ENCODE measurements around the gene IGF2BP1. TPM values are rescaled to one million over a fixed set of nuclear protein-coding genes. Genes with fewer than 3 reads are reported as not detected.

The IGF2BP1 gene
- total RNA-seq, 1 experiment from 2014 or later, result 601 TPM

- Mint-ChIP-seq H3K4me3 (ENCODE audit: unreplicated experiment) (no peak overlapping the region), H3K36me3 (ENCODE audit: insufficient read depth, unreplicated experiment) (no peaks in the 10 kb centered on the region), H3K27me3 (ENCODE audit: insufficient read depth, unreplicated experiment) (no peaks in the 10 kb centered on the region), H3K4me1 (ENCODE audit: low read depth, unreplicated experiment) (peaks cover 15% of the 10 kb centered on the region), H3K27ac (ENCODE audit: unreplicated experiment) (no peak overlapping the region), H3K9me3 (ENCODE audit: unreplicated experiment) (no peaks in the 10 kb centered on the region)
- H3K9me3 ChIP-seq, result no peaks in the 10 kb centered on the region
- H3K4me1 ChIP-seq, result peaks cover 7% of the 10 kb centered on the region; the same call in 1 of the 2 replicates
- intact Hi-C loops (cut with micrococcal nuclease; ENCODE audit: unreplicated experiment), result no loop called here
- POLR2A ChIA-PET, result interaction anchor here (0.7 kb wide), 1 partner anchor 44 kb away, joined by 3 read pairs; the partner anchor contains the start of gene SNF8
- BruUV-seq (replicated peaks), result no TSS peak
- no peaks in the 10 kb centered on the region for H3K36me3 ChIP-seq (ENCODE audit: control insufficient read depth, insufficient read depth, low read length)
- H3K4me3 ChIP-seq (ENCODE audit: low read depth, low read length), result no peak overlapping the region
- DNase-seq, result peak in 1 of 2 experiments; percentile 17
- no peak for TF ChIP-seq CTCF (IDR thresholded peaks at IDR 0.05; ENCODE audit: insufficient read depth in 1 of 2, low read depth in 1 of 2, low read length in 1 of 2, severe bottlenecking in 1 of 2, unreplicated experiment in 1 of 2)
- CTCF ChIA-PET, result no interaction called here
- no peaks in the 10 kb centered on the region for H3K27me3 ChIP-seq (replicated peaks; ENCODE audit: control insufficient read depth, insufficient read depth, low read length)
These were observed 8.1 kb upstream of the IGF2BP1 start for GRCh38 chr17:48989100-48989499.

GRCh38 chr17:48990882-48991357 is 6.3 kb upstream of the IGF2BP1 start:
- peaks cover 16% of the 10 kb centered on the region for H3K4me1 ChIP-seq
- H3K27ac Mint-ChIP-seq (ENCODE audit: unreplicated experiment), result no peak overlapping the region
- no peak overlapping the region for H3K4me3 ChIP-seq (ENCODE audit: low read depth, low read length)
- H3K9me3 ChIP-seq, result no peaks in the 10 kb centered on the region
- peak in 1 of 2 experiments; percentile 30 for DNase-seq
- CTCF ChIA-PET, result no interaction called here
- H3K4me1 Mint-ChIP-seq (ENCODE audit: low read depth, unreplicated experiment), result peaks cover 26% of the 10 kb centered on the region
- no peaks in the 10 kb centered on the region for H3K27me3 ChIP-seq (replicated peaks; ENCODE audit: control insufficient read depth, insufficient read depth, low read length)
- peaks cover 8% of the 10 kb centered on the region for H3K36me3 Mint-ChIP-seq (ENCODE audit: insufficient read depth, unreplicated experiment)
- no peaks in the 10 kb centered on the region for H3K9me3 Mint-ChIP-seq (ENCODE audit: unreplicated experiment)
- no peak for TF ChIP-seq CTCF (IDR thresholded peaks at IDR 0.05; ENCODE audit: insufficient read depth in 1 of 2, low read depth in 1 of 2, low read length in 1 of 2, severe bottlenecking in 1 of 2, unreplicated experiment in 1 of 2)
- no peaks in the 10 kb centered on the region for H3K36me3 ChIP-seq (ENCODE audit: control insufficient read depth, insufficient read depth, low read length)
- POLR2A ChIA-PET, result no interaction called here
- intact Hi-C loops (cut with micrococcal nuclease; ENCODE audit: unreplicated experiment), result no loop called here
- H3K27me3 Mint-ChIP-seq (ENCODE audit: insufficient read depth, unreplicated experiment), result no peaks in the 10 kb centered on the region
- BruUV-seq (replicated peaks), result no TSS peak
- peak overlapping the region; percentile 46 for H3K4me3 Mint-ChIP-seq (ENCODE audit: unreplicated experiment)

GRCh38 chr17:48992444-48992843 is 4.7 kb upstream of the IGF2BP1 start:
- Histone ChIP-seq H3K36me3 (ENCODE audit: control insufficient read depth, insufficient read depth, low read length) (no peaks in the 10 kb centered on the region), H3K4me1 (peaks cover 16% of the 10 kb centered on the region), H3K27me3 (replicated peaks; ENCODE audit: control insufficient read depth, insufficient read depth, low read length) (no peaks in the 10 kb centered on the region), H3K9me3 (no peaks in the 10 kb centered on the region), H3K4me3 (ENCODE audit: low read depth, low read length) (no peak overlapping the region)
- ChIA-PET POLR2A (interaction anchor here (0.6 kb wide), 1 partner anchor 46 kb away, joined by 4 read pairs; no protein-coding TSS in a partner anchor), CTCF (interaction anchor here (1.0 to 1.1 kb wide), 2 partner anchors 40 to 108 kb away, joined by 3 to 4 read pairs; no protein-coding TSS in a partner anchor)
- intact Hi-C loops (cut with micrococcal nuclease; ENCODE audit: unreplicated experiment), result no loop called here
- DNase-seq, result no peak
- H3K27me3 Mint-ChIP-seq (ENCODE audit: insufficient read depth, unreplicated experiment), result no peaks in the 10 kb centered on the region
- no peak overlapping the region for H3K4me3 Mint-ChIP-seq (ENCODE audit: unreplicated experiment)
- no TSS peak for BruUV-seq (replicated peaks)
- no peak overlapping the region for H3K27ac Mint-ChIP-seq (ENCODE audit: unreplicated experiment)
- peaks cover 26% of the 10 kb centered on the region for H3K4me1 Mint-ChIP-seq (ENCODE audit: low read depth, unreplicated experiment)
- TF ChIP-seq CTCF (IDR thresholded peaks at IDR 0.05; ENCODE audit: insufficient read depth in 1 of 2, low read depth in 1 of 2, low read length in 1 of 2, severe bottlenecking in 1 of 2, unreplicated experiment in 1 of 2), result no peak
- H3K9me3 Mint-ChIP-seq (ENCODE audit: unreplicated experiment), result no peaks in the 10 kb centered on the region
- peaks cover 23% of the 10 kb centered on the region for H3K36me3 Mint-ChIP-seq (ENCODE audit: insufficient read depth, unreplicated experiment)

All from Caco-2 (cell line).